Neural cell (in vitro differentiated cells): ENCODE measurements around the gene CAPN15. TPM values are rescaled to one million over a fixed set of nuclear protein-coding genes. Genes with fewer than 3 reads are reported as not detected.

Experiments used
- H2AFZ ChIP-seq: fragments of 200-600, 300-800 bp; sonication (generic), shearing (Covaris generic); 2 replicates; pipeline ENCODE4 v1.6.0; 2014; ENCODE audit warnings: low read depth, mild to moderate bottlenecking, antibody characterized with exemption, low read length, moderate library complexity
- H3F3A ChIP-seq: fragments of 200-600 bp; shearing (Covaris generic); 2 replicates; pipeline ENCODE4 v1.6.1; 2016; ENCODE audit warnings: mild to moderate bottlenecking, moderate library complexity, mixed read lengths, antibody characterized with exemption, low read length; ENCODE audit not compliant: insufficient read depth, poor library complexity, severe bottlenecking
- H3K27ac ChIP-seq: fragments of 200-600, 300-800 bp; sonication (generic), shearing (Covaris generic); 2 replicates; pipeline ENCODE4 v1.5.1; 2014; ENCODE audit warnings: mild to moderate bottlenecking, low read length, moderate library complexity
- H3K27me3 ChIP-seq: fragments of 300-800, 200-600 bp; sonication (generic), shearing (Covaris generic); 2 replicates; pipeline ENCODE4 v1.6.0; 2014; ENCODE audit warnings: mild to moderate bottlenecking, low read depth, low read length, moderate library complexity; ENCODE audit not compliant: insufficient read depth
- H3K36me3 ChIP-seq: fragments of 300-800, 200-600 bp; sonication (generic), shearing (Covaris generic); 2 replicates; pipeline ENCODE4 v1.5.1; 2014; ENCODE audit warnings: mild to moderate bottlenecking, antibody characterized with exemption, low read length, moderate library complexity; ENCODE audit not compliant: insufficient read depth
- H3K4me2 ChIP-seq: fragments of 300-800, 200-600 bp; sonication (generic), shearing (Covaris generic); 2 replicates; pipeline ENCODE4 v1.6.0; 2014; ENCODE audit warnings: mild to moderate bottlenecking, low read length
- H3K4me3 ChIP-seq: fragments of 300-800, 200-600 bp; sonication (generic), shearing (Covaris generic); 2 replicates; pipeline ENCODE4 v1.5.1; 2014; ENCODE audit warnings: mild to moderate bottlenecking, low read length, moderate library complexity
- H3K79me2 ChIP-seq: fragments of 200-600 bp; shearing (Covaris generic); replicated peaks from 2 replicates; pipeline ENCODE4 v1.6.0; 2014; ENCODE audit warnings: mild to moderate bottlenecking, low read length, moderate library complexity; ENCODE audit not compliant: insufficient read depth
- H3K9ac ChIP-seq: fragments of 300-800, 200-600 bp; sonication (generic), shearing (Covaris generic); 2 replicates; pipeline ENCODE4 v1.6.1; 2016; ENCODE audit warnings: mild to moderate bottlenecking, low read length, mixed read lengths
- H3K9me2 ChIP-seq: fragments of 200-600 bp; shearing (Covaris generic); 2 replicates; pipeline ENCODE4 v1.6.1; 2016; ENCODE audit warnings: mild to moderate bottlenecking, low read length, mixed read lengths; ENCODE audit not compliant: insufficient read depth
- H3K9me3 ChIP-seq: fragments of 200-600, 300-800 bp; sonication (generic), shearing (Covaris generic); 2 replicates; pipeline ENCODE4 v1.6.1; 2016; ENCODE audit warnings: mild to moderate bottlenecking, mixed run types, low read length, moderate library complexity, mixed read lengths
- H4K20me1 ChIP-seq: fragments of 200-600 bp; shearing (Covaris generic); 2 replicates; pipeline ENCODE4 v1.6.1; 2016; ENCODE audit warnings: mild to moderate bottlenecking, mixed run types; ENCODE audit not compliant: insufficient read depth
- CTCF ChIP-seq: fragments of 450-650 bp; IDR thresholded peaks from 2 replicates; pipeline ENCODE4 v1.5.1; 2014; ENCODE audit warnings: antibody characterized with exemption, mild to moderate bottlenecking, moderate library complexity; ENCODE audit not compliant: poor library complexity, severe bottlenecking
- EP300 ChIP-seq: fragments of 450-650 bp; conservative IDR thresholded peaks from 2 replicates; pipeline ENCODE4 v1.6.1; 2014; ENCODE audit warnings: antibody characterized with exemption, mild to moderate bottlenecking, moderate library complexity; ENCODE audit not compliant: poor library complexity, severe bottlenecking
- EZH2 ChIP-seq: fragments of 200-600, 300-800 bp; shearing (Covaris generic), sonication (generic); IDR thresholded peaks from 2 replicates; pipeline ENCODE4 v1.6.1; 2014; ENCODE audit warnings: antibody characterized with exemption, low read length, borderline replicate concordance, mild to moderate bottlenecking; ENCODE audit not compliant: insufficient read depth, poor library complexity, severe bottlenecking
- MXI1 ChIP-seq: fragments of 450-650 bp; conservative IDR thresholded peaks from 2 replicates; pipeline ENCODE4 v1.6.1; 2014; ENCODE audit warnings: antibody characterized with exemption, mild to moderate bottlenecking; ENCODE audit not compliant: poor library complexity, severe bottlenecking
- POLR2AphosphoS5 ChIP-seq: IDR thresholded peaks from 2 replicates; pipeline ENCODE4 v1.6.1; 2012
- RAD21 ChIP-seq: fragments of 450-650 bp; conservative IDR thresholded peaks from 2 replicates; pipeline ENCODE4 v1.6.1; 2014; ENCODE audit warnings: antibody characterized with exemption, mild to moderate bottlenecking, moderate library complexity
- REST ChIP-seq: IDR thresholded peaks from 2 replicates; pipeline ENCODE4 v1.6.1; 2012; ENCODE audit warnings: borderline replicate concordance
- SMC3 ChIP-seq: fragments of 450-650 bp; conservative IDR thresholded peaks from 2 replicates; pipeline ENCODE4 v1.6.1; 2014; ENCODE audit warnings: antibody characterized with exemption, mild to moderate bottlenecking, moderate library complexity; ENCODE audit not compliant: poor library complexity
- TAF1 ChIP-seq: IDR thresholded peaks from 2 replicates; pipeline ENCODE4 v1.6.1; 2012; ENCODE audit warnings: low read depth
- polyA plus RNA-seq: library from polyadenylated mRNA; depleted of rRNA; stranded (reverse); fragments of >200 nt; gene quantifications from 2 replicates; pipeline ENCODE4 v1.2.3, GENCODE V29; 2014

The CAPN15 gene
- polyA plus RNA-seq, 1 donor from 2014 or later: 11.5 TPM

- TF ChIP-seq EP300 (no peak), RAD21 (no peak), TAF1 (no peak), MXI1 (no peak), CTCF (no peak), POLR2AphosphoS5 (no peak), EZH2 (no peak)
- Histone ChIP-seq H3K9ac (no peak overlapping the region), H3K36me3 (no peaks in the 10 kb centered on the region), H4K20me1 (no peaks in the 10 kb centered on the region), H3K4me2 (no peak overlapping the region), H3K27me3 (no peaks in the 10 kb centered on the region), H3K4me3 (no peak overlapping the region), H3K9me2 (no peaks in the 10 kb centered on the region), H3F3A (no peaks in the 10 kb centered on the region), H3K9me3 (no peaks in the 10 kb centered on the region), H2AFZ (no peak overlapping the region), H3K27ac (no peak overlapping the region), H3K79me2 (no peaks in the 10 kb centered on the region)
Measured at GRCh38 chr16:540645-541340, 13.3 kb downstream of the CAPN15 start.

GRCh38 chr16:543301-544164, 16.0 kb downstream of the CAPN15 start:
- no peak for TF ChIP-seq RAD21
- TF ChIP-seq SMC3: no peak
- no peak for TF ChIP-seq EZH2
- TF ChIP-seq MXI1: no peak
- no peak for TF ChIP-seq REST
- no peak for TF ChIP-seq EP300
- no peak for TF ChIP-seq CTCF
- TF ChIP-seq POLR2AphosphoS5: no peak
- TF ChIP-seq TAF1: no peak
- H3K79me2 ChIP-seq: no peaks in the 10 kb centered on the region
- H3K9me2 ChIP-seq: no peaks in the 10 kb centered on the region

More at GRCh38 chr16:543301-544164, 16.0 kb downstream of the CAPN15 start:
- H2AFZ ChIP-seq: no peak overlapping the region
- H3K9ac ChIP-seq: no peak overlapping the region
- H3K36me3 ChIP-seq: no peaks in the 10 kb centered on the region
- H3K27me3 ChIP-seq: no peaks in the 10 kb centered on the region
- no peak overlapping the region for H3K27ac ChIP-seq
- H3F3A ChIP-seq: no peaks in the 10 kb centered on the region
- no peak overlapping the region for H3K4me3 ChIP-seq
- H3K9me3 ChIP-seq: no peaks in the 10 kb centered on the region
- H3K4me2 ChIP-seq: no peak overlapping the region
- no peaks in the 10 kb centered on the region for H4K20me1 ChIP-seq
